ENCODE results near the gene OR2H1. TPM values are rescaled to one million over a fixed set of nuclear protein-coding genes. Genes with fewer than 3 reads are reported as not detected.

Gene OR2H1
- total RNA-seq, 1 donor from 2014 or later: not detected

DNA sequence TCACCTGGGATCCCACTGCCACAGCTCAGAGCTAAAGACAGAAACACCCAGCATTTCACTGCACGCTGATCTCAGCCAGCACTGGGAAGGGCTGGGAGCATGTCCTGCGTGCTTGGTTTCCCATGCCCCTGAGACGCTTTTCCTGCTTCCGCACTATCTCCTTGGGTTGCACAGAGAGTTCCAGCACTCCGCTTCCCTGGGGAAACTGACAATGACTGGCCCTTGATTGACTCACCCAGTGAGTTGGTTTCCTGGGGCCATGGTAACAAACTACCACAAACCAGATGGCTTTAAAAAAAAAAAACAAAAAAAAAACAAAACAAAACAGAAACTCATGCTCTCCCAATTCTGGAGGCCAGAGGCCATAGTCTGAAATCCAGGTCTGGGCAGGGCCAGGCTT lies 45.6 kb downstream of the OR2H1 start:
- Histone ChIP-seq H3K36me3 (ENCODE audit: insufficient read depth, low read length) (no peaks in the 10 kb centered on the region), H3K9ac (ENCODE audit: low read length) (peak overlapping the region; percentile 74), H3K4me3 (ENCODE audit: insufficient read depth, low read depth, low read length) (no peak overlapping the region), H3K27me3 (ENCODE audit: insufficient read depth, low read length) (no peaks in the 10 kb centered on the region), H3K27ac (ENCODE audit: low read depth, low read length) (peak overlapping the region; percentile 78), H3K4me1 (ENCODE audit: insufficient read depth, low read length) (peaks cover 12% of the 10 kb centered on the region), H3K79me2 (ENCODE audit: insufficient read depth, low read length) (no peaks in the 10 kb centered on the region), H3K9me3 (ENCODE audit: insufficient read depth, low read depth, low read length) (no peaks in the 10 kb centered on the region), H2AFZ (ENCODE audit: low read depth, low read length) (no peak overlapping the region), H3K4me2 (ENCODE audit: low read length) (peak overlapping the region; percentile 43), H4K20me1 (ENCODE audit: insufficient read depth, low read length) (no peaks in the 10 kb centered on the region)
- peak overlapping the region; percentile 76 for H3K27ac Mint-ChIP-seq (ENCODE audit: unreplicated experiment)
- H3K36me3 Mint-ChIP-seq (ENCODE audit: low read depth, unreplicated experiment): peaks cover 2% of the 10 kb centered on the region
- no peak overlapping the region for H3K4me3 Mint-ChIP-seq (ENCODE audit: unreplicated experiment)
- no peak for TF ChIP-seq EZH2 (IDR thresholded peaks at IDR 0.05; ENCODE audit: insufficient read depth, low read length)
- TF ChIP-seq, protein P1, sequence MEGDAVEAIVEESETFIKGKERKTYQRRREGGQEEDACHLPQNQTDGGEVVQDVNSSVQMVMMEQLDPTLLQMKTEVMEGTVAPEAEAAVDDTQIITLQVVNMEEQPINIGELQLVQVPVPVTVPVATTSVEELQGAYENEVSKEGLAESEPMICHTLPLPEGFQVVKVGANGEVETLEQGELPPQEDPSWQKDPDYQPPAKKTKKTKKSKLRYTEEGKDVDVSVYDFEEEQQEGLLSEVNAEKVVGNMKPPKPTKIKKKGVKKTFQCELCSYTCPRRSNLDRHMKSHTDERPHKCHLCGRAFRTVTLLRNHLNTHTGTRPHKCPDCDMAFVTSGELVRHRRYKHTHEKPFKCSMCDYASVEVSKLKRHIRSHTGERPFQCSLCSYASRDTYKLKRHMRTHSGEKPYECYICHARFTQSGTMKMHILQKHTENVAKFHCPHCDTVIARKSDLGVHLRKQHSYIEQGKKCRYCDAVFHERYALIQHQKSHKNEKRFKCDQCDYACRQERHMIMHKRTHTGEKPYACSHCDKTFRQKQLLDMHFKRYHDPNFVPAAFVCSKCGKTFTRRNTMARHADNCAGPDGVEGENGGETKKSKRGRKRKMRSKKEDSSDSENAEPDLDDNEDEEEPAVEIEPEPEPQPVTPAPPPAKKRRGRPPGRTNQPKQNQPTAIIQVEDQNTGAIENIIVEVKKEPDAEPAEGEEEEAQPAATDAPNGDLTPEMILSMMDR (IDR thresholded peaks at IDR 0.05; ENCODE audit: insufficient read depth, low read depth, low read length): no peak
- DNase-seq (ENCODE audit: low read depth) (no peak), FAIRE-seq (no peak)
- H3K27me3 Mint-ChIP-seq (ENCODE audit: low read depth, unreplicated experiment): peaks cover 7% of the 10 kb centered on the region
- peaks cover 6% of the 10 kb centered on the region for H3K9me3 Mint-ChIP-seq (ENCODE audit: unreplicated experiment)
- peaks cover 13% of the 10 kb centered on the region for H3K4me1 Mint-ChIP-seq (ENCODE audit: low read depth, unreplicated experiment)

DNA sequence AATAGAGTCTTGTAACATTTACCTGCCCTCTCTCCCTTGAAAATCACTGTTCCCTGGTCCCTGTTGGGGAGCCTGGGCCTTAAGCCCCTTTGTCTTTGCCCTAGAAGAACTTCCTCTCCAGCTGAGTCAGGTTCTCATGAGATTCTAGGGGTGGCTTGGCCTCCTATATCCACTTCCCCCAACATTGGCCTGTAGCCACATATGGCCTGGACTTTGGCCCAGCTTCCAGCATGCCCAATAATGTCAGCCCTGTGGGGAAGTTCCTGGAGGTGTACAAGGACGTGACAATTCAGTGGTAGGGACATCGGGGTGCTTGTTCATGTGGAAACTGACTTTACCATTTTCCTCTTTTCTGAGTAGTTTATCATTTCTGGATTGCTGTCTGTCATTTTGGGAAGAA lies 48.0 kb downstream of the OR2H1 start:
- peaks cover 13% of the 10 kb centered on the region for H3K4me1 Mint-ChIP-seq (ENCODE audit: low read depth, unreplicated experiment)
- Histone ChIP-seq H3K27me3 (ENCODE audit: insufficient read depth, low read length) (no peaks in the 10 kb centered on the region), H3K79me2 (ENCODE audit: insufficient read depth, low read length) (no peaks in the 10 kb centered on the region), H3K27ac (ENCODE audit: low read depth, low read length) (no peak overlapping the region), H3K4me1 (ENCODE audit: insufficient read depth, low read length) (peaks cover 12% of the 10 kb centered on the region), H2AFZ (ENCODE audit: low read depth, low read length) (no peak overlapping the region), H3K36me3 (ENCODE audit: insufficient read depth, low read length) (no peaks in the 10 kb centered on the region), H3K9ac (ENCODE audit: low read length) (no peak overlapping the region), H3K4me3 (ENCODE audit: insufficient read depth, low read depth, low read length) (no peak overlapping the region), H3K4me2 (ENCODE audit: low read length) (no peak overlapping the region), H3K9me3 (ENCODE audit: insufficient read depth, low read depth, low read length) (peaks cover 6% of the 10 kb centered on the region), H4K20me1 (ENCODE audit: insufficient read depth, low read length) (no peaks in the 10 kb centered on the region)
- DNase-seq (ENCODE audit: low read depth) (no peak), FAIRE-seq (no peak)
- H3K4me3 Mint-ChIP-seq (ENCODE audit: unreplicated experiment): no peak overlapping the region
- H3K36me3 Mint-ChIP-seq (ENCODE audit: low read depth, unreplicated experiment): peaks cover 2% of the 10 kb centered on the region
- no peak for TF ChIP-seq EZH2 (IDR thresholded peaks at IDR 0.05; ENCODE audit: insufficient read depth, low read length)
- TF ChIP-seq, protein P1 (IDR thresholded peaks at IDR 0.05; ENCODE audit: insufficient read depth, low read depth, low read length): no peak
- no peak overlapping the region for H3K27ac Mint-ChIP-seq (ENCODE audit: unreplicated experiment)
- H3K9me3 Mint-ChIP-seq (ENCODE audit: unreplicated experiment): peaks cover 6% of the 10 kb centered on the region
- peaks cover 10% of the 10 kb centered on the region for H3K27me3 Mint-ChIP-seq (ENCODE audit: low read depth, unreplicated experiment)

DNA sequence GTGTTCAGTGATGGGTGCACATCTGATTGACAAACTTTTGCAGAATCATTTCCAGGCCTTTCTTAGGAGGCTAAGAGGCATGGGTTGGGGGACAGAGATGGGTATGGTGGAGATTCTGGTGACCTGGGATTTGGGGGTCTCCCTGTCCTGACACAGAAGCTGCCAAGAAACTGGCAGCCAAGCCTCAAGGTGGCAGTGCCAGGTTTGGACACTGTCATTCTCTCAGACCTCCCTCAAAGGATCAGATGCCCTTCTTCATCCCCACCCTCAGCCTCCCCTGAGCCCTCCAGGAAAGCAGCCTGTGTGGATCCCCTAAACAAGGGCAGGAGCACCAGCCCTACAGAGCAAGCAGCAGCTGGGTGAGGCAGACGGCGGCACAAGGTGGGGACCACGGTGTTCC lies 48.9 kb downstream of the OR2H1 start:
- H2AFZ ChIP-seq (ENCODE audit: low read depth, low read length): no peak overlapping the region
- H3K27me3 Mint-ChIP-seq (ENCODE audit: low read depth, unreplicated experiment): peaks cover 10% of the 10 kb centered on the region
- no peaks in the 10 kb centered on the region for H3K36me3 ChIP-seq (ENCODE audit: insufficient read depth, low read length)
- H3K79me2 ChIP-seq (ENCODE audit: insufficient read depth, low read length): no peaks in the 10 kb centered on the region
- H3K4me3 Mint-ChIP-seq (ENCODE audit: unreplicated experiment): no peak overlapping the region
- H3K36me3 Mint-ChIP-seq (ENCODE audit: low read depth, unreplicated experiment): peaks cover 2% of the 10 kb centered on the region
- H3K27me3 ChIP-seq (ENCODE audit: insufficient read depth, low read length): no peaks in the 10 kb centered on the region
- H3K9me3 ChIP-seq (ENCODE audit: insufficient read depth, low read depth, low read length): peaks cover 6% of the 10 kb centered on the region
- no peak overlapping the region for H3K4me3 ChIP-seq (ENCODE audit: insufficient read depth, low read depth, low read length)
- no peak overlapping the region for H3K4me2 ChIP-seq (ENCODE audit: low read length)
- H3K4me1 ChIP-seq (ENCODE audit: insufficient read depth, low read length): peaks cover 12% of the 10 kb centered on the region
- peaks cover 18% of the 10 kb centered on the region for H3K4me1 Mint-ChIP-seq (ENCODE audit: low read depth, unreplicated experiment)
- no peaks in the 10 kb centered on the region for H4K20me1 ChIP-seq (ENCODE audit: insufficient read depth, low read length)
- TF ChIP-seq, protein P1 (IDR thresholded peaks at IDR 0.05; ENCODE audit: insufficient read depth, low read depth, low read length): no peak
- no peak for TF ChIP-seq EZH2 (IDR thresholded peaks at IDR 0.05; ENCODE audit: insufficient read depth, low read length)
- H3K9ac ChIP-seq (ENCODE audit: low read length): no peak overlapping the region
- DNase-seq (ENCODE audit: low read depth): no peak
- H3K27ac ChIP-seq (ENCODE audit: low read depth, low read length): no peak overlapping the region
- H3K9me3 Mint-ChIP-seq (ENCODE audit: unreplicated experiment): peaks cover 9% of the 10 kb centered on the region
- FAIRE-seq: no peak
- peak overlapping the region; percentile 58 for H3K27ac Mint-ChIP-seq (ENCODE audit: unreplicated experiment)

All from astrocyte (in vitro differentiated cells and primary cell).